22Rv1 (cell line): ENCODE data around the gene TRIM36.

Experiments
- H3K27ac ChIP-seq: fragments of 450-650 bp; 2 replicates; pipeline ENCODE4 v1.5.1; 2017
- CTCF ChIP-seq: fragments of 450-650 bp; IDR thresholded peaks from 2 replicates; pipeline ENCODE4 v1.5.1; 2017; ENCODE audit warnings: mild to moderate bottlenecking
- ZFX ChIP-seq: fragments of 450-650 bp; IDR thresholded peaks from 2 replicates; pipeline ENCODE4 v1.6.1; 2017; ENCODE audit warnings: antibody characterized with exemption, borderline replicate concordance

The TRIM36 gene

GRCh38 chr5:115100319-115100955 lies 69.3 kb downstream of the TRIM36 start:
- no peak overlapping the region for H3K27ac ChIP-seq
- TF ChIP-seq CTCF: no peak
- no peak for TF ChIP-seq ZFX

GRCh38 chr5:115098041-115098702 lies 71.5 kb downstream of the TRIM36 start:
- H3K27ac ChIP-seq: no peak overlapping the region
- TF ChIP-seq ZFX (no peak), CTCF (peak; percentile 81)

GRCh38 chr5:115097236-115097635 lies 72.5 kb downstream of the TRIM36 start:
- H3K27ac ChIP-seq: no peak overlapping the region
- TF ChIP-seq CTCF (no peak), ZFX (no peak)

- no peak for TF ChIP-seq ZFX
- no peak for TF ChIP-seq CTCF
- no peak overlapping the region for H3K27ac ChIP-seq
These were observed 73.5 kb downstream of the TRIM36 start for GRCh38 chr5:115096034-115096769.

GRCh38 chr5:115087951-115088350 lies 81.8 kb downstream of the TRIM36 start:
- TF ChIP-seq ZFX: no peak
- TF ChIP-seq CTCF: no peak
- no peak overlapping the region for H3K27ac ChIP-seq

GRCh38 chr5:115086473-115086872 lies 83.2 kb downstream of the TRIM36 start:
- no peak overlapping the region for H3K27ac ChIP-seq
- TF ChIP-seq CTCF: no peak
- TF ChIP-seq ZFX: no peak
